Fibroblast of the aortic adventitia (primary cell): ENCODE measurements around the gene HAPLN3. TPM values are rescaled to one million over a fixed set of nuclear protein-coding genes. Genes with fewer than 3 reads are reported as not detected.

Experiments used
- DNase-seq: peaks from one replicate; pipeline ENCODE4 v3.0.0-alpha.2; 2010; ENCODE audit warnings: low read depth
- H3K4me3 ChIP-seq: 2 replicates; pipeline ENCODE4 v1.5.1; 2011; ENCODE audit warnings: low read depth, mild to moderate bottlenecking, control low read depth, low read length, moderate library complexity
- CTCF ChIP-seq: IDR thresholded peaks from 2 replicates; pipeline ENCODE4 v1.5.1; 2011; ENCODE audit warnings: mild to moderate bottlenecking, low read length, control low read depth, inconsistent platforms; ENCODE audit not compliant: insufficient read depth
- total RNA-seq: library from RNA; depleted of rRNA; stranded (reverse); fragments of >200 nt; gene quantifications from 2 replicates; pipeline ENCODE4 v1.2.3, GENCODE V29; 2012; ENCODE audit warnings: low replicate concordance

The HAPLN3 gene
- total RNA-seq, 1 donor = 2.8 TPM

GRCh38 chr15:88835119-88835518 is 60.2 kb downstream of the HAPLN3 start:
- no peak overlapping the region for H3K4me3 ChIP-seq
- DNase-seq = peak; percentile 43
- no peak for TF ChIP-seq CTCF

GRCh38 chr15:88834211-88834812 is 61.0 kb downstream of the HAPLN3 start:
- peak; percentile 74 for DNase-seq
- no peak overlapping the region for H3K4me3 ChIP-seq
- peak; percentile 69 for TF ChIP-seq CTCF

GRCh38 chr15:88833731-88834100 is 61.6 kb downstream of the HAPLN3 start:
- no peak overlapping the region for H3K4me3 ChIP-seq
- no peak for TF ChIP-seq CTCF
- DNase-seq = no peak

- H3K4me3 ChIP-seq = no peak overlapping the region
- TF ChIP-seq CTCF = no peak
- no peak for DNase-seq
These were observed 62.3 kb downstream of the HAPLN3 start for GRCh38 chr15:88832820-88833730.

GRCh38 chr15:88830016-88830415 is 65.3 kb downstream of the HAPLN3 start:
- no peak for TF ChIP-seq CTCF
- DNase-seq = no peak
- H3K4me3 ChIP-seq = no peak overlapping the region

- no peak for TF ChIP-seq CTCF
These were observed 66.6 kb downstream of the HAPLN3 start for GRCh38 chr15:88828791-88829190.

More at GRCh38 chr15:88828791-88829190, 66.6 kb downstream of the HAPLN3 start:
- H3K4me3 ChIP-seq = no peak overlapping the region
- peak; percentile 11 for DNase-seq

Other genes with a start within 250 kb of the HAPLN3 start
- 2.0 and 3.3 TPM in 2 replicates for gene ACAN, start 92.1 kb downstream of the HAPLN3 start, total RNA-seq
- gene MFGE8, start 17.8 kb upstream of the HAPLN3 start, total RNA-seq = 59.5 and 217 TPM in 2 replicates
- 34.5 and 100 TPM in 2 replicates for gene ABHD2, start 192.9 kb upstream of the HAPLN3 start, total RNA-seq